Endometrial microvascular endothelial cells (primary cell): ENCODE results near the gene PRG2. TPM values are rescaled to one million over a fixed set of nuclear protein-coding genes. Genes with fewer than 3 reads are reported as not detected.
"Not testable (repeated sequence)": the region's sequence is repeated elsewhere in the genome, so short reads cannot be mapped to it uniquely, and the experiment has no call there.

Experiments used
- in situ Hi-C: cut with HindIII; loops from 2 replicates; pipeline ENCODE4 v1.10.0; 2017; ENCODE audit warnings: low sequenced_read_pairs, low pct_unique_long_range_greater_than_20kb; ENCODE audit errors: inconsistent ontology term
- total RNA-seq: library from RNA; depleted of rRNA; stranded (reverse); fragments of >200 nt; gene quantifications from one replicate; pipeline ENCODE4 v1.2.3, GENCODE V29; 2015; ENCODE audit errors: inconsistent ontology term

PRG2 gene
- total RNA-seq, 1 donor from 2014 or later = not detected

- in situ Hi-C loops = not testable (repeated sequence)
These were observed 53.6 kb downstream of the PRG2 start for GRCh38 chr11:57336856-57337255.

Other genes with a start within 250 kb of the PRG2 start
- gene LRRC55, start 208.7 kb downstream of the PRG2 start, total RNA-seq = not detected
- gene APLNR, start 153.4 kb downstream of the PRG2 start, total RNA-seq = not detected
- 57.4 TPM for gene TNKS1BP1, start 65.7 kb downstream of the PRG2 start, total RNA-seq
- gene SSRP1, start 54.8 kb downstream of the PRG2 start, total RNA-seq = 124 TPM
- not detected for gene P2RX3, start 52.3 kb downstream of the PRG2 start, total RNA-seq
- gene PRG3, start 9.5 kb downstream of the PRG2 start, total RNA-seq = not detected
- gene SLC43A3, start 36.5 kb upstream of the PRG2 start, total RNA-seq = 122 TPM
- not detected for gene RTN4RL2, start 69.9 kb upstream of the PRG2 start, total RNA-seq
- gene SLC43A1, start 125.1 kb upstream of the PRG2 start, total RNA-seq = 5.5 TPM
- 75.8 TPM for gene TIMM10, start 140.1 kb upstream of the PRG2 start, total RNA-seq
- not detected for gene SMTNL1, start 146.9 kb upstream of the PRG2 start, total RNA-seq
- 58.0 TPM for gene UBE2L6, start 177.0 kb upstream of the PRG2 start, total RNA-seq
- gene SERPING1, start 207.0 kb upstream of the PRG2 start, total RNA-seq = 14.9 TPM